Vagina (tissue), 2 donors: ENCODE data around the gene CLN3.

ENCODE experiments used
- POLR2A ChIP-seq, 2 donors: fragments of 450-650 bp; IDR thresholded peaks; one replicate each; pipeline ENCODE4 v1.6.1; 2017; ENCODE audit warnings: antibody characterized with exemption in 2 of 2, mild to moderate bottlenecking in 2 of 2, moderate library complexity in 2 of 2
- POLR2AphosphoS5 ChIP-seq, 2 donors: sonication (generic); formaldehyde crosslinking; IDR thresholded peaks; one replicate each; pipeline ENCODE4 v1.9.0; 2017; ENCODE audit warnings: antibody characterized with exemption in 2 of 2, mild to moderate bottlenecking in 2 of 2, low read depth in 1 of 2; ENCODE audit not compliant: insufficient read depth in 1 of 2
- TF ChIP-seq, protein P1 (sequence below), 3 experiments: fragments of 450-650 bp in 2 of 3; fragments of 200-600 bp in 1 of 3; sonication (generic) in 1 of 3; IDR thresholded peaks; one replicate each; pipeline ENCODE4 v1.5.1; 2017 to 2019; ENCODE audit warnings: antibody characterized with exemption in 3 of 3, mild to moderate bottlenecking in 2 of 3, moderate library complexity in 2 of 3

DNA sequence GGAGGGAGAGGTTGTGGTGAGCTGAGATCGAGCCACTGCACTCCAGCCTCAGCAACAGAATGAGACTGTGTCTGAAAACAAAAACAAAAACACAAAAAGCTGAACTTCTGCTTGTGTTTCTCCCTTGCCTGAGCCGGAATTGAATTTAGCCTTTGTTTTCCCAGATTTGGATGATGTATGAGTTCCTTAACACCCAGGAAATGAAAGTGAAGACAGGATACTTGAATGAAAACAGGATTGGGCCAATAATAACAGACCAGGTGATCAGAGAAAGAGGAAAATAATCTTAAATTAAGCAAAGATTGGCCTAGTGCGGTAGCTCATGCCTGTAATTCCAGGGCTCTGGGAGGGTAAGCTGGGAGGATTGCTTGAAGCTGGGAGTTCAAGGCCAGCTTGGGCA lies 48.5 kb upstream of the CLN3 start:
- TF ChIP-seq, protein P1, sequence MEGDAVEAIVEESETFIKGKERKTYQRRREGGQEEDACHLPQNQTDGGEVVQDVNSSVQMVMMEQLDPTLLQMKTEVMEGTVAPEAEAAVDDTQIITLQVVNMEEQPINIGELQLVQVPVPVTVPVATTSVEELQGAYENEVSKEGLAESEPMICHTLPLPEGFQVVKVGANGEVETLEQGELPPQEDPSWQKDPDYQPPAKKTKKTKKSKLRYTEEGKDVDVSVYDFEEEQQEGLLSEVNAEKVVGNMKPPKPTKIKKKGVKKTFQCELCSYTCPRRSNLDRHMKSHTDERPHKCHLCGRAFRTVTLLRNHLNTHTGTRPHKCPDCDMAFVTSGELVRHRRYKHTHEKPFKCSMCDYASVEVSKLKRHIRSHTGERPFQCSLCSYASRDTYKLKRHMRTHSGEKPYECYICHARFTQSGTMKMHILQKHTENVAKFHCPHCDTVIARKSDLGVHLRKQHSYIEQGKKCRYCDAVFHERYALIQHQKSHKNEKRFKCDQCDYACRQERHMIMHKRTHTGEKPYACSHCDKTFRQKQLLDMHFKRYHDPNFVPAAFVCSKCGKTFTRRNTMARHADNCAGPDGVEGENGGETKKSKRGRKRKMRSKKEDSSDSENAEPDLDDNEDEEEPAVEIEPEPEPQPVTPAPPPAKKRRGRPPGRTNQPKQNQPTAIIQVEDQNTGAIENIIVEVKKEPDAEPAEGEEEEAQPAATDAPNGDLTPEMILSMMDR (IDR thresholded peaks at IDR 0.05), result no peak
- TF ChIP-seq POLR2AphosphoS5 (IDR thresholded peaks at IDR 0.05; ENCODE audit: insufficient read depth in 1 of 2, low read depth in 1 of 2) (no peak), POLR2A (IDR thresholded peaks at IDR 0.05) (no peak)
